Measurements from ENCODE around the gene GALE. TPM values are rescaled to one million over a fixed set of nuclear protein-coding genes. Genes with fewer than 3 reads are reported as not detected.

GALE gene
- polyA plus RNA-seq, 1 donor (not counting 4 experiments of a cell fraction or from before 2014, with no cell fraction given), result 52.8 TPM

DNA sequence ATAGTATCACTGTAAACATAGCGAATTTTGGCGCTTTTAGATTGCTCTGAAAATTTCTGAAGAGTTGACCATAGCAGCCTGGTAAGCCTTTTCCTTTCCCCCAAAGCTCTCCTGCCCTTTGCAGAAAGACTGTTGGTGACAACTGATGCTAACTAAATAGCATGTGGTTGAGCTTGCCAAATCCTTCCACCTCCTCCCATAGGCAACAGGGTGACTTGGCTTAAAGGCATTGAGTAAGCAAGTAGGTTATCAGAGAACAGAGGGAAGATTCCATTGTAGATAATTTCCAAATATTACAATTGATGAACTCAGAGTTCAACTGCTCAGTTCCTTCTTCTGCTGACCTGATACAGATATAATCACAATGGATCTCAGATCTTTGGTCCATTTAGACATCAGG lies 44.6 kb upstream of the GALE start:
- no peaks in the 10 kb centered on the region for H3K9me3 ChIP-seq (ENCODE audit: control insufficient read depth, low read depth, low read length)
- no peaks in the 10 kb centered on the region for H3K4me1 ChIP-seq (ENCODE audit: control insufficient read depth, extremely low read depth, insufficient read depth, low read length)
- H3K27me3 ChIP-seq (ENCODE audit: control insufficient read depth, extremely low read depth, insufficient read depth, low read length), result no peaks in the 10 kb centered on the region
- no peak overlapping the region for H3K9ac ChIP-seq (ENCODE audit: control insufficient read depth, extremely low read depth, insufficient read depth, low read length)
- FAIRE-seq (no peak), DNase-seq (ENCODE audit: low read depth, low spot score) (no peak)
- H4K20me1 ChIP-seq (ENCODE audit: control insufficient read depth, extremely low read depth, insufficient read depth, low read length), result no peaks in the 10 kb centered on the region
- no peaks in the 10 kb centered on the region for H3K79me2 ChIP-seq (ENCODE audit: control insufficient read depth, insufficient read depth, low read length)
- no peak overlapping the region for H3K4me3 ChIP-seq (ENCODE audit: control insufficient read depth in 2 of 3, extremely low read depth in 1 of 3, insufficient read depth in 2 of 3, low read depth in 1 of 3, low read length in 3 of 3)
- H3K9me1 ChIP-seq (ENCODE audit: control insufficient read depth, extremely low read depth, insufficient read depth, low read length), result no peaks in the 10 kb centered on the region
- dilution Hi-C loops (cut with MboI; ENCODE audit: extremely low pct_ligation_motif_present, low sequenced_read_pairs), result no loop called here
- H3K4me2 ChIP-seq (ENCODE audit: control insufficient read depth, extremely low read depth, insufficient read depth, low read depth, low read length), result no peak overlapping the region
- H3K27ac ChIP-seq (ENCODE audit: control insufficient read depth, insufficient read depth, low read length), result no peak overlapping the region
- TF ChIP-seq, protein P1, sequence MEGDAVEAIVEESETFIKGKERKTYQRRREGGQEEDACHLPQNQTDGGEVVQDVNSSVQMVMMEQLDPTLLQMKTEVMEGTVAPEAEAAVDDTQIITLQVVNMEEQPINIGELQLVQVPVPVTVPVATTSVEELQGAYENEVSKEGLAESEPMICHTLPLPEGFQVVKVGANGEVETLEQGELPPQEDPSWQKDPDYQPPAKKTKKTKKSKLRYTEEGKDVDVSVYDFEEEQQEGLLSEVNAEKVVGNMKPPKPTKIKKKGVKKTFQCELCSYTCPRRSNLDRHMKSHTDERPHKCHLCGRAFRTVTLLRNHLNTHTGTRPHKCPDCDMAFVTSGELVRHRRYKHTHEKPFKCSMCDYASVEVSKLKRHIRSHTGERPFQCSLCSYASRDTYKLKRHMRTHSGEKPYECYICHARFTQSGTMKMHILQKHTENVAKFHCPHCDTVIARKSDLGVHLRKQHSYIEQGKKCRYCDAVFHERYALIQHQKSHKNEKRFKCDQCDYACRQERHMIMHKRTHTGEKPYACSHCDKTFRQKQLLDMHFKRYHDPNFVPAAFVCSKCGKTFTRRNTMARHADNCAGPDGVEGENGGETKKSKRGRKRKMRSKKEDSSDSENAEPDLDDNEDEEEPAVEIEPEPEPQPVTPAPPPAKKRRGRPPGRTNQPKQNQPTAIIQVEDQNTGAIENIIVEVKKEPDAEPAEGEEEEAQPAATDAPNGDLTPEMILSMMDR (optimal IDR thresholded peaks at IDR 0.05 in 1 of 3, IDR thresholded peaks at IDR 0.05 in 1 of 3, conservative IDR thresholded peaks at IDR 0.05 in 1 of 3; ENCODE audit: extremely low read depth in 1 of 3, insufficient read depth in 2 of 3, low read length in 3 of 3), result no peak
- TF ChIP-seq EZH2 (IDR thresholded peaks at IDR 0.05; ENCODE audit: low read length), result no peak
- H3K36me3 ChIP-seq (ENCODE audit: control insufficient read depth in 2 of 2, extremely low read depth in 1 of 2, insufficient read depth in 2 of 2, low read length in 2 of 2), result no peaks in the 10 kb centered on the region
- H2AFZ ChIP-seq (ENCODE audit: control insufficient read depth, low read length), result no peak overlapping the region

DNA sequence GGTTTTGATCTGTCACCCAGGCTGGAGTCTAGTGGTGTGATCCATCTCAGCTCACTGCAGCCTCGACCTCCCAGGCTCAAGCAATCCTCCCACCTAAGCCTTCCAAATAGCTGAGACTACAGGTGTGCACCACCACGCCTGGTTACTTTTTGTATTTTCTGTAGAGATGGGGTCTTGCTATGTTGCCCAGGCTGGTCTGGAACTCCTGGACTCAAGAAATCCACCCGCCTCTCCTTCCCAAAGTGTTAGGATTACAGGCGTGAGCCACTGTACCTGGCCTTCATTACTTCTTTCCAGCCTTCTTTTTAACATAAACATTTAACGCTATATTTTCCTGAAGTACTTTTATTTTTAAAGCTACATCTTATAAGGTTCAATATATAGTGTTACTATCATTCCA lies 43.1 kb upstream of the GALE start:
- no peak overlapping the region for H3K4me3 ChIP-seq (ENCODE audit: control insufficient read depth in 2 of 3, extremely low read depth in 1 of 3, insufficient read depth in 2 of 3, low read depth in 1 of 3, low read length in 3 of 3)
- no peak overlapping the region for H3K4me2 ChIP-seq (ENCODE audit: control insufficient read depth, extremely low read depth, insufficient read depth, low read depth, low read length)
- FAIRE-seq (no peak), DNase-seq (ENCODE audit: low read depth, low spot score) (no peak)
- no peaks in the 10 kb centered on the region for H3K4me1 ChIP-seq (ENCODE audit: control insufficient read depth, extremely low read depth, insufficient read depth, low read length)
- no peak overlapping the region for H2AFZ ChIP-seq (ENCODE audit: control insufficient read depth, low read length)
- no peaks in the 10 kb centered on the region for H3K36me3 ChIP-seq (ENCODE audit: control insufficient read depth in 2 of 2, extremely low read depth in 1 of 2, insufficient read depth in 2 of 2, low read length in 2 of 2)
- no peaks in the 10 kb centered on the region for H3K9me3 ChIP-seq (ENCODE audit: control insufficient read depth, low read depth, low read length)
- dilution Hi-C loops (cut with MboI; ENCODE audit: extremely low pct_ligation_motif_present, low sequenced_read_pairs), result no loop called here
- no peak overlapping the region for H3K9ac ChIP-seq (ENCODE audit: control insufficient read depth, extremely low read depth, insufficient read depth, low read length)
- H4K20me1 ChIP-seq (ENCODE audit: control insufficient read depth, extremely low read depth, insufficient read depth, low read length), result no peaks in the 10 kb centered on the region
- H3K27me3 ChIP-seq (ENCODE audit: control insufficient read depth, extremely low read depth, insufficient read depth, low read length), result no peaks in the 10 kb centered on the region
- no peaks in the 10 kb centered on the region for H3K9me1 ChIP-seq (ENCODE audit: control insufficient read depth, extremely low read depth, insufficient read depth, low read length)
- H3K27ac ChIP-seq (ENCODE audit: control insufficient read depth, insufficient read depth, low read length), result no peak overlapping the region
- no peak for TF ChIP-seq EZH2 (IDR thresholded peaks at IDR 0.05; ENCODE audit: low read length)
- TF ChIP-seq, protein P1 (optimal IDR thresholded peaks at IDR 0.05 in 1 of 3, IDR thresholded peaks at IDR 0.05 in 1 of 3, conservative IDR thresholded peaks at IDR 0.05 in 1 of 3; ENCODE audit: extremely low read depth in 1 of 3, insufficient read depth in 2 of 3, low read length in 3 of 3), result no peak
- H3K79me2 ChIP-seq (ENCODE audit: control insufficient read depth, insufficient read depth, low read length), result no peaks in the 10 kb centered on the region

Data from keratinocyte (primary cell).